Measurements from ENCODE around the gene CACNB1.

Gene CACNB1

DNA sequence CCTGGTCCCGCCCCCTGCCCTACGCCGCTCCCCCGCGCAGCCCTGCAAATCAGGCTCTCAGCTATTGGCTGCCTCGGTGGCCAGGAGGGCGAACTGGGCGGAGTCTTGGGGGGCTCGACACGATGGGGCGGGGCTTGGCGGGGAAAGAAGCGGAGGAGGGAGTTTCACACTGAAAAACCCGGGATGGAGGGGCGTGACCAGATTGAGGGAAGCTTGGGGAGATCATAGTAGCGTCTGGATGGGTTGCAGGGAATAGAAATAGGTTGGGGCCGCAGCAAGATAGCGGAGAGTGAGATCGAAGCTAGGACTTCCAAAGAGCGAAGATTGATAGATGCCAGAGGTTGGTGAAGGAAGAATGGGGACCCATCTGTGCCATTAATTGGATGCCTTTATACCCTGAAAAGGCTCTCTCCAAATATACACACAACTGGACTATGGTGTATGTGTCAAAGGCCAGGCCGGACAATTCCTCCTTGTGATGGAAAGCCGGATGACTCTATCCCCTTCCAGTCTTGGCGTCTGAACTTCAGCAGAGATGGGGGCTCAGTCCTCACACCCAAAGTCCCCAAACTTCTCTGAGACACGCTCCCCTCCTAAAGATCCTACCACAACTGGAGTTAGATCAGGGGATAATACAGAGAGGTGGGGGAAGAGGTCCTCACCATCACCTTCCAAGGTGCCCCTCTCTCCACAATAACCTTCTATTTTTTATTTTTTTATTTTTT is 28.7 kb upstream of the CACNB1 start:
- peak; percentile 53 for DNase-seq (ENCODE audit: low read depth)

DNA sequence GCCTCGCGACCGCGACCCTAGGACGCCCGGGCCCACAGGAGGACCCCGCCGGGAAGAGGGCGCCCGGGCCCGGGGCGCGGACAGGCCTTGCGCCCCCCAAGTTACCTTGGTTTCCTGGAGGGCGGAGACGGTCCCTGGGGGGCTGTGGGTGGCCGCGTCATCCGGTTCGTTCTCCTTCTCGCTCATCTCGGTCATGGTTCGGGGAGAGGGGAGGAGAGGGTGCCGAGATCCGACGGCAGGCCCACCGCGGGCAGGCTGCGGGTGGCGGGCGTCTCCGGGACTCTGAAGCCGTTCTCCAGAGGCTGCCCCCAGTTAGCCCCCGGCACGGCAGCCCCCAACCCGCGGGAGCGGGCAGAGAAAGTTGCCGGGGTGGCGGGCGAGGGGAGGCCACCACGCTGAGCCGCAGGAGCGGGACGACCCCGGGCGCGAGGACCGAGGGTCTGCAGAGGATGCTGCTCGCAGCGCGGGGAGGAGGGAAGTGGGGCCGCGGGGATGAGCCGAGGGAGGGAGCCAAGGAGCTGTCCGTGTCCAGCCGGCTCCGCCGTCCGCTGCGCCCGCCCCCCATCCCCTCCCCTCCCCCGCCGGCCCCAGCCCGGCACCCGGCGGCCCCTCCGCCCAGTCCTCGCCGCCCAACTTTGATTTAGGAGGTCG is 28.0 kb upstream of the CACNB1 start, which contains the start of gene STAC2:
Gene STAC2, minus strand, starts transcription at position 638 of the 651 bp plus-strand sequence. Its CDS starts 443 bp downstream, at position 195.
- no peak for DNase-seq (ENCODE audit: low read depth)

DNA sequence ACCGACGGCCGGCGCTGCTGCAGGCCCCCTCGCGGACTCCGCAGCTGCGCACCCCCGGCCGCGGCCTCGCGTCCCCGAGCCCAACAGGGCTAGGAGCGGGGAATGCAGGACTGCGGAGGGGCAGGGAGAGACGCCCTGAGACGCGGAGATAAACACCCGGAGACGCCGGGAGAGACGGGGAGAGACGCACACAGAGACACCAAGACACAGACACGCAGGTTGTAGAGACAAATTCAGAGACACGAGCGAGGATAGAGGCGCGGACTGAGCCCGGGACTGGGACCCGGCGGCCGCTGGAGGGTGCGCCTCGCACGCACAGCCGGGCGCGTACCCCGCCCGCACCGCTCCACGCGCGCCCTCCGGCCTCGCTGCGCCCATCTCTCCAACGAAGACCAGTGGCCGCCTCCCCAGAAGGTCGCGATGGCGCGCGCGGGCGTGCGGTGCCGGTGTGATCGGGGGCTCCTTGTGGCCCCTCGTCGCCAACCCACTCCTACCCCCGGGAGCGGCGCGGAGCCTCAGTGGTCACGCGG is 27.4 kb upstream of the CACNB1 start:
- DNase-seq (ENCODE audit: low read depth) = no peak

DNA sequence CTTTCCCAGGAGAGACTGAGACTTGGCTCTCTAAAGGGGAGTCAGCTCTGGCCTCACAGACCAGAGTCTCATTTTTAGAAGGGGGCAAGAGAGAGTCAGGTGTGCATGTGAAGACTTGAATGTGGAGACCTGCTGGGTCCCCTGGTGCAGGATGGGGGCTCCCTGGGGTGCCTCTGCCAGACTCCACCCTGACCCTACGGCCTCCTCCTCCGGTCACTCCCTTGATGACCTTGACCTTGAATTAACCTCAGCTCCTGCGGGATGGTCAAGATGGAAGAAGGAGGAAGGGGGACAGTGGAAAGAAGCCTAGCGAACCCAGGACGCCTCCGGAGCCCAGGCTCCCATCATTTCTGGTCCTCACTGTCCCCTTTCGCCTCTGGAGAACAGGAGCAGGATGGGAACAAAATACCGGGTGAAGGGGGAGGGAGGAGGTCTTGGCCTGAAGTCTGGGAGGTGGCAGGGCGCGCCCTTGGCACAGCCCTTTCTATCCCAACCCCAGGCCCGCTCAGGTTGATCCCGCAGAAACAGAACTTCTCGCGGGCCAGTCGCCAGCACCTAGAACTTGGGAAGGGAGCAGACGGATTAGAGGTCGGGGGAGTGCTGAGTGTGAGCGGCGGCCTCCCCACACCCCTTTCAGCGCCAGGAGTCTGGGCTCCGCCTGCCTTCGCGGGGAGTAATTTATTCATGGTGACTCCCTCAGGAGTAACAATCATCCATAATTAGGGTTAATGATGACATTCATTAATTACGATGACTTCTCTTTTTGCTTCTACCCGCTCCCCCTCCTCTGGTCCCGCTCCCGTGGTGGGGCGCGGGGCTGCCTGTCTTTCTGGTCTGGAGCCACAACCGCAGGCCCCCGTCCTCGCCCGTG is 26.7 kb upstream of the CACNB1 start:
- no peak for DNase-seq (ENCODE audit: low read depth)

DNA sequence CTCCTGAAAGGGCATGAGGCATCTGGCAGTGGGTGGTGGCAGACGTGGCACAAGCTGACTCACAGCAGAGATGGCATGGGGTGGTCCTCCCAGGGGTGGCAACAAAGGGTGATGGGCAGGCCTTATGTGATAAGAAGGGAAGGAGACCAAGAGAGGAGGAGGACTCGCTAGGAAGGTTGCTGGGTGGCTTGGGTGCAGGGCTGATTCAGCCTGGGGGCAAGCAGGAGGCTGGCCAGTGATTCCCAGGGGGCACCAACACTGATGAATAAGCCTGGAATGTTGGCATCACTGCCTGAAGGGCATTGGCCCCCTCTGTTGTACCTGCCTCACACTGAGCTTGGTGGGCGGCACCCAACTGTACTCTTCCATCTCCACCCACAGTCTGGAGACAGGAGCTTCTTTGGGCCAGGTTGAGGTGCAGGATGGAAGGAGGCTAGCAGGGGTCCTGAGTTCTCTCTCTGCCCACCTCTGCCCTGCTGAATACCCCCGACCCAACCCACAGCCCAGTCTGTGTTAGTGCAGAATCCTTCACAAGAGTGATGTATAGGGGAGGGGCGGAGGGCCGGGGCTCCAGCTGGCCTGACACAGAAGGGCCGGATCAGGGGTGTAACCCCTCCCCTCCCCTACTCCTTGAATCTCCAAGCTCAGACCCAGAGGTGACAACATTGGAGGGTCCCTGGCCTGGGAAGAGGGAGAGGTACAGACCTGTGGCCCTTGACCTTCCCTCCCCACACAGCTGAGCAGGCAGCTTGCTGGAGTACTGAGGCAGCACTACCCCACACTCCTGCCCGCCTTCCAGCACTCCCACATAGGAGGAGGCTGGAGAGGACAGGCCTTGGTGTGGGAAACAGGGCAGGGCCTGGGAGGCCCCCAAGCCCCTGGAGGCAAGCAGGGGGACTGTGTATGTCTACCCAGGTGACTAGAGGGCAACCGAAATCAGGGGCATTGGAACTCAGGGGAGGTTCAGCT is 25.7 kb upstream of the CACNB1 start:
- no peak for DNase-seq (ENCODE audit: low read depth)

DNA sequence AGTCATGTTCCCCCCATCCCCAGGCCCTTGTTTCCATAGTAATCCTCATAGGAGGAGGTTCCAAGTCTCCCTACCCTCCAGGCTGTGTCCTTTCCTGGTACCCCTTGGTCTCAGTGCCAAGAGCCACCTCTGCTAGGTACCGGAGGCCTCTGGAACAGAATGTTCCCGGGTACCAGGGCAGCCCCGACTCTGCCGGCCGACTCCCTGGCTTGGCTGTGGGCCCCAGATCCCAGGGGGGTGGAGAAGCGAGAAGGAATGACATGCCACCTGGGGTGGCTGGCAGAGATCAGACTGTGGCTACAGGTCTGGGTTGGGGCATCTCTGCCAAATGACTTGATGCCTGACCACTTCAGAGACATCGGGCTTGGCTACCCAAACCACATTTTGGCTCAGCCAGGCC is 24.7 kb upstream of the CACNB1 start:
- DNase-seq (ENCODE audit: low read depth) = no peak

DNA sequence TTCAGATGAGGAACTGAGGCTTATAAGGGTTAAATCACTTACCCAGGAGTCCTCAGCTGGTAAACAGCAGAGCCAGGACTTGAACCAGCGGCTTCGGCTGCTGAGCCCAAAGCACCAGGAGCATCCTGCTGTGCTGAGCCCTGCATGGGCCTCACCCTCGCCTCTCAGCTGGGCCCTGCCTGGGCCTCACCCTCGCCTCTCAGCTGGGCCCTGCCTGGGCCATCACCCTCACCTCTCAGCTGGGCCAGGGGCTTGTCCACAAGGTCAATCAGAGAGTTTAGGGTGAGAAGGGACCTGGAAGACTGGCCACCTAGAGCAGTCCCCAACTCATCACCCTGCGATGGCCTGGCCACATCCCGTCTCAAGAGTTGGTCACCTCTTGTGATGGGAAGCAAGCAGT is 24.1 kb upstream of the CACNB1 start:
- no peak for DNase-seq (ENCODE audit: low read depth)

DNA sequence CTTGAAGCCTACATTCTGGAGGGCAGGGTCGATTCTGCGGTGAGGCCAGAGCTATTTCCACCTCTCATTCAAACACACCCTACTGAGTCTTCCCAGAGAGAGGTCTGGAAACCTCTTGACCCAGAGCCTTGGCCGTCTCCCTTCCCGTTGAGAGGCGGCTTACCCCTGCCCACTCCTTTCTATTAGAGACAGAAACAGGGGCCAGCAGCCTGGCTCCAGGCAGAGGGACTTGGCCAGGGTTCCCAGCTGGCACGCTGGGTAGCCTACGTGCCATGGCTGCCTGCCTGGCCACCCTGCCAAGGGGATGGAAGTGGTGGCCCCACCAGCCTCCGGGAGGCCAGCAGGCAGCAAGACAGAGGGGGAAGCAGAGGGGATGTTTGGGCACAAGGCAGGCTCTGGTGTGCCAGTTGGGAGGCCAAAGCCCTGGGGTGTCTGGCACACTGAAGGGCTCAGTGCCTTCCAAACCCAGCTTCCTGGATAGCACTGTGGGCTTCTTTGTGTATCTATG is 22.2 kb upstream of the CACNB1 start:
- DNase-seq (ENCODE audit: low read depth) = no peak

DNA sequence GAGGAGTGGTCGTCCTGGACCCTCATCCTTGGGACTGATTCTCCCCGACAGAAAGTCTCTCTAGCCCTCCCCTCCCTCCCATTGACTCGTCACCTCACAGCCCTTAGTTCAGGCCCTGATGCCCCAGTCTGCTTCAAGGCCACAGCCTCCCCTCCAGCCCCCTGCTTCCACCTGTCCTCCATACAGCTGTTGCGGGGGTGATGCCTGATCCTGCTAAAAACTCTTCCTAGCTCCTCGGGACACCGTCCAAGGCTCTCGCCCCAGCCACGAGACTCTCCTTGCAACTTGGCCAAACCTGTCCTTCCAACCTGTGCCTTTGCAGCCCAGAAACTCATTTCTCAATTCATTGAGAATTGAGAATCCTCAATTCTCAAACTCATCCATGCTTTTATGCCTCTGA is 21.4 kb upstream of the CACNB1 start:
- no peak for DNase-seq (ENCODE audit: low read depth)

DNA sequence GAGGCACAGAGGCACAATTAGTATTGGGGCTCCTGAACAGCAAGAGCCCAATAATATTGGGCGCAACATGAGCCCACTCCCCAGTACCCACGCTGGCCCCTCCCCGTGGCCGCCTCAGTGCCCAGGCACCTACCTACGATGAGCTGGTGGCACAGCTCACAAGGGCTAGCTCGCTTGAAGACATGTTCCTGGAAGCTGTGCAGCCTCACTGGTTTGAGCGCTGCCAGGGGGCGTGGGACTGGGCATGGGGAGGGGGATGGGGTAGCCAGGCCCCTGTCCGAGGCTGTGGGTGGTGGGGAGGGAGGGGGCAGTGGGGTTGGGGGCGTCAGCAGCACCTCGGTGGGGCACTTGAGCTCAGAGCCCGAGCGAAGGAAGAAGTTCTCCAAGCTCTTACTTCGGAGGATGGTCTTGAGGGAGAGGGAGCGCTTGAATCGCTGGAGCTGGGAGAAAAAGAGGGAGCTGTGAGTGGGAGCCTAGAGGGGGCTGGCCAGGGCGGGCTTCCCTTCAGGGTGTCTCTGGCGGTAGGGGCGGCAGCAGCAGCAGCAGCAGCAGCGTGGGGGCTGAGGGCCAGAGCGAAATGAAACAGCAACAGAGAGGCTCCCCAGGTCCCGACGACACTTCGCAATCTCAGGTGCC is 20.4 kb upstream of the CACNB1 start:
- no peak for DNase-seq (ENCODE audit: low read depth)

DNA sequence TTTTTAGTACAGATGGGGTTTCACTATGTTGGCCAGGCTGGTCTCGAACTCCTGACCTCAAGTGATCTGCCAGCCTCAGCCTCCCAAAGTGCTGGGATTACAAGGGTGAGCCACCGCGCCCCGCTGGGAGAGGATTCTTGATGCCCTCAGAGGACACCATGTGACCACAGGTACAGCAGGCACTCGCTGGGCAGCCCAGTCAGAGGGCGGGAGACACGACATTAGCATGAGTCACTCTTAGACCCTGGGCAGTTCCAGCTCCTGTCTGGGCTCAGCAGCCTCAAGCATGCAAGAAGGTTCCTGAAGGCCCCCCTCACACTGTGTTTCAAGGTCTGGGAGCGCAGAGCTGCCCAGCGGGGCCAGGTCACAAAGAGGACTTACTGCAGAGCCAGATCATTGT is 16.4 kb upstream of the CACNB1 start:
- no peak for DNase-seq (ENCODE audit: low read depth)

DNA sequence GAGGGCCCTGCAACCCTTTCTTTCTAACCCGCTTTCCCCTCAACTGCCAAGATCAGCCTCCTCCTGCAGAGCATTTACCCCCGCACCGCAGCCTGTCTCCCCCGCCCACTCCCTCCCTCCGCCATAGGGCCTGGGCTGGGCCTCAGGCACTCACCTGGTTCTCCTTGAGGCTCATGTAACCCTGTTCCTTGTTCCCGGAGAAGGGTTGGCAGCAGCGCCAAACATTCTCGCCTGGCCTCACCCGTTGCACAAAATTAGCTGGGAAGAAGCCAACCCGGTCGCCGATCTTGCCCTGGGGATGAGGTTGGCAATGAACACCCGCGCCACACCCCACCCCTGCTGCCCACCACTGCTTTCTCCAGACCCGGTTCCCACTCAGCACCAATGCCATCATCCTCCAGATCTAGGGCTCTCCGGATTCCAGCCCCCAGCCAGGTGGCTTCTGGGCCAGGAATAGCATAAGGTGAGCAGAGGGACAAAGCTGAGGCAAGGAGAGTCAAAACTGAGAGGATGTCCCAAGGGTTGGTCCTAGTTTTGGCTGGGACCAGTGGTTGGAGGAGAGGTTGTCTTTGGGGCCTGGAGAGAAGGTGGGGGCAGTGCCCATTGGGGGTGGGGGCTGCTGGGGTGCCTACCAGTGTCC is 15.5 kb upstream of the CACNB1 start:
- no peak for DNase-seq (ENCODE audit: low read depth)

DNA sequence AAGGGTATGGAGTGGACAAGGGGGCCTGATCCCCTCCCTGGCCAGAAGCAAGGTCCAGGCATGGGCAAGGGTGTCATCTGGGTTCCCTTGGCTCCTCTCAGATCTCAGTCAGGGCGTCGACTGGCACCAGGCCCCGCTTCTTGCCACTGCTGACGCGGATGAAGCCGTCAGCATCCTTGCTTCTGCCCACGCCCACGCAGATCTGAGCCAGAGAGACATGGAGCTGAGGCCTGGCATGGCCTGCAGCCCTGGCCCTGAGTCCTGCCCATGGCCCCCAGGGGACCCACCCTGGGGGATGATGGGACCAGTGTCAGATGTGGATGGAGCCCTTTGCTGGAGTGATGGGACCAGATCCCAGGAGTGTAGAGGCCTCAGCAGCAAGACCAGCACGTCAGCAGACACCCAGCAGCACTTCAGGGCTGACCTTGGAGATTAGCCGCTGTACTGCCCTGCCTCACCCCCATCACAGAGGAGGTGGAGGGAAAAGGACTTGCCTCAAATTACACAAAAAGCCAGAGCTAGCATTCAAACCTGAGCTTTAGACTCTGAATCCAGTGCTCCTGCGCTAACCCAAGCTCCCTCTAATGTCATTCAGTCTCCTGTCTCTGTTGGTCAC is 14.8 kb upstream of the CACNB1 start:
- DNase-seq (ENCODE audit: low read depth) = no peak

DNA sequence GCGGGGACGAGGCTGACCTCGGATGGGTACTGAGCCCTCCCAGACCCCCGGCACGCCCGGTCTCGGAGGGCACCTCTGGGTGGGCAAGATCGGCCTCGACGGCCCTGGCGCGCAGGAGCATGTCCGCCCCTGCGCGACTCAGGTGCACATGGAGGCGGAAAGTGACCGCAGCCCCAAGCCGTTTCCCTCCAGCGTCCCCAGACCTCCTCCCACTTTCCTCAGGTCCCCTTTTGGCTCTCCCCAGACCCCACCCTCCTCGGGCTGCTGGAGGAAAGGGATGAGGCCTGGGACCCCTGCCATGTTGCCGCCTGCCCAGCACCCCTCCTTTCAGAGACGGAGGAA is 12.6 kb upstream of the CACNB1 start:
- DNase-seq (ENCODE audit: low read depth) = no peak

DNA sequence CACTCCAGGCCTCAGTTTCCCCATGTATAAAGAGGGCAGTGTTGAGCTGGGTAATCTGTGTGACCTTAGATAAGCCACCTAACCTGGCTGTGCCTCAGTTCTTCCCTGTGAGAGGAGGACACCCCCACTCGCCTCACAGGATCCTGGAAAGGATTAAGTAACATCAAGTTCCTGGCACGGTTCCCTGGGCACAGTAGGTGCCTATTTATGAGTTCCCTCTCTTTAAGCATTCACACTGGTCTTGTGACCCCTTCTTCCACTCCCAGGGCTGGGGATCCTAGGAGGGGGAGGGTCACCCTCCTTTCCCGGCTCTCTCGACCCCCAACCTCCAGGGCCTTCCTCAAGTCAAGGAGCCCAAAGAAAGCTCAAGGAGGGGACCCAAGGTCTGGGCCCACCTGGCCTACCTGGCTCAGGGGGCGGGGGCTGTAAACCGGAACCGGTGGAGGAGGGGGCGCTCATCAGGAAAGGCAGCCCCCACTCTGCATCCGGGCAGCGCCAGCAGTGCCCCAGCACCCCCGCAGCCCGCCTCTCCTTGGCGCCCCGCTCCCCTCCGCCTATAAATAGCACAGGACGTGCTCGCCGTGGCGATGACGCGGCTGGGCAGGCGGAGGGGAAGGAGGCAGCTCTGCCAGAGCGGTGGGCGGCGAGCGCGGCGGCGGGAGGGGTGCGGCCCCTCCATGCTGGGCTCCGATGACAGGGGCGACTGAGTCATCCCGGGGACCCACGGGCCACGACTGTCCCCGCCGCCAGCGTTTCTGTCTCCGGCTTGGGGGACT is 12.0 kb upstream of the CACNB1 start:
- DNase-seq (ENCODE audit: low read depth) = peak; percentile 78

DNA sequence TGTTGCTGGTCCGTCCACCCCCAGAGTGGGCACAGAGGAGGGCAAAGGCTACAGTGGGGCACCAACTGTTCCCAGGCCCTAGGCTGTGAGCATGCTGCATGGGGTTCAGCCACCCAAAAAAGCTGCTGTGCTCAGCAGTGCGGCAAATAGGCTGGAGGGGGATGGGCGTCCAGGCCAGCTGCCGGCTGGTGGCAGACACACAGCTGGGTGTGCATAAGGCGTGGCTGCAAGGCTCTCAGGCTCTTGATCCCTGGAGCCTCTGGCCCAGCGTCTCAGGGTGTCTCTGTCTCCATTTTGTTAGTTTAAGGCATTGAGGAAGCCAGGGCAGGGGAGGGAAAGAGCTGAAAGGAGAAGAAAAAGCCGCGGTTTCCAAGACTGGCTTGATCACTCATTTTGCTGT is 11.4 kb upstream of the CACNB1 start:
- DNase-seq (ENCODE audit: low read depth) = no peak

DNA sequence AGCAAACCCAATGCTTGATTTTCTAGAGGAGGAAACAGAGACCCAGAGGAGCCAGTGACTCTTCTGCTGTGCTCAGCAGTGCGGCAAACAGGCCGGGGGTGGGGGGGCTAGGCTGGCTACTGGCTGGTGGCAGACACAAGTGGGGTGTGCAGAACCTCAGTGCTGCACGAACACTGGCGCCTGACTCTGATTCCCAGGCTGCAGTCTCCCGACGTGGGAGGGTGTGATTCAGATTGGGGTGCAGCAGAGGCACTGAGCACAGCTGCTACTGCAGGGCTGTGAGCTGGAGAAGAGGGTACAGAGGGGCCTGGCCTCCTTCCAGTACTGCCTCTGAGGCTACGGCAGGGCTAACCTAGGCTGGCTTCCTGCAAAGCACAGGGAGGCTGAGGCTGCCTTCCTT is 10.7 kb upstream of the CACNB1 start:
- DNase-seq (ENCODE audit: low read depth) = peak; percentile 13

DNA sequence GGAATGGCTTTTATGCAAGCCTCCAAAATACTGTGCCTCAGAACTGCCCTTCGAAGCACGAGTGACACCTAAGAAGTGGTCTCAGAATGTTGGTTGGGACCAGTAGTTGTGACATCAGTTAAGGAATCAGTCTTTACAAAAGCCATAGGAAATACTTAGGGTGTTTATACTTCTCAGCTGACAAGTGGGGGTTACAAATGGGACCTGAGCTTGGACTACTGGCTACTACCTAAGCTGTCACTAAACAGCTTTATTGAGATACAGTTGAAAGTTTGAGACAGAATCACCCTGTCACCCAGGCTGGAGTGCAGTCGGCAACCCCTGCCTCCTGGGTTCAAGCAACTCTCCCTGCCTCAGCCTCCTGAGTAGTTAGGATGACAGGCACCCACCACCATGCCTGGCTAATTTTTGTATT is 7.7 kb upstream of the CACNB1 start:
- DNase-seq (ENCODE audit: low read depth) = no peak

DNA sequence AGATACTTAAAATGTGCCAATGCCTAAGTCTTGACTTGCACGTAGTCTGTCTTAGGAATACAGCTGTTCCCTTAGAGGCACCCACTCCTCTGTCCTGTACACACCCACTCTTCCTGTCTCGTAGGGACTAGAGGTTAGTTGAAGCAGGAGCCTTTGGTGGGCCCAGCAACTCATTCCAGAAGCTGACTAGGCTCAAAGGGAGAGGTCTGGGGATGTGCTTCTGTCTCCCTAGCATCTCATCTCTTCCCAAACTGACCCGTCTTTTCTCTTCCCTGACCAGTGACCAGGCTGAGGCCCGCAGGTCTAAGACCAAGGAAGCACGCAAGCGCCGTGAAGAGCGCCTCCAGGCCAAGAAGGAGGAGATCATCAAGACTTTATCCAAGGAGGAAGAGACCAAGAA is 6.8 kb upstream of the CACNB1 start:
- DNase-seq (ENCODE audit: low read depth) = no peak

All from stimulated activated CD8-positive, alpha-beta memory T cell treated with anti-CD3 and anti-CD28 coated beads, Interleukin-12 subunit alpha, Interleukin-12 subunit beta, amount 100 ng/mL, for 4 hours (primary cell).